ENCODE measurements around the gene TMEM231.

DNA sequence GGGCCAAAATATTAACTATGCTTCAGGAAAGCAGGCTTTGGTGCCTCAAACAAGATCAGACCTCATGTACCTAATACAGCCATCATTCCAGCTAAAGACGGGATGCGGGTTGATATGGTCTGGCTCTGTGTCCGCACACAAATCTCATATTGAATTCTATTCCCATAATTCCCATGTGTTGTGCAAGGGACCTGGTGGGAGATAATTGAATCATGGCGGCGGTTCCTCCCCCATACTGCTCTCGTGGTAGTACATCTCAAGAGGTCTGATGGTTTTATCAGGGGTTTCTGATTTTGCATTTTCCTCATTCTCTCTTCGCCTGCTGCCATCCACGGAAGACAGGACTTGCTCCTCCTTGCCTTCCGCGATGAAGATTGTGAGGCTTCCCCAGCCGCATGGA is 41.8 kb downstream of the TMEM231 start:
- TF ChIP-seq SP1 (IDR thresholded peaks at IDR 0.05) (no peak), TARDBP (IDR thresholded peaks at IDR 0.05) (no peak), ARNT (IDR thresholded peaks at IDR 0.05) (no peak), ELF4 (IDR thresholded peaks at IDR 0.05) (no peak)
